ENCODE data around the gene TTC28. TPM values are rescaled to one million over a fixed set of nuclear protein-coding genes. Genes with fewer than 3 reads are reported as not detected.

The TTC28 gene
- total RNA-seq, 8 experiments from 2014 or later = 19.2 to 51.4 (median 26.6) TPM

DNA sequence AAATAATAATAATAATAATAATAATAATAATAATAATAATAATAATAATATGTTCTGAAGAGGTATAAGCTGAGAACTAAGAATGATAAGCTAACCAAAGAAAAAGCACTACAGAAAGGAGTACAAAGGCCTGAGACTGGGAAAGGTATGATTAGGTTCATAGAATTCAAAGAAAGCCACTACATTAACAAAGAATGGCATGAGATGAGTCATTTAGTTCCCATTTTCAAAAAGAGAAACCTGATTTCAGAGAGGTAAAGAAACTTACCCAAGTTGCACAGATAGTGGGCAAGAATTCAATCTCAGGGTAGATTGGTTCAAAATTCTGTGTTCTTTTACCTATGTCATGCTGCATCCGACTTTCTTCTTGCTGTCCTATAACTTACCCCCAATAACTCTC, 350.9 kb downstream of the TTC28 start:
- Histone ChIP-seq H3K4me3 (no peak overlapping the region), H3K27ac (no peak overlapping the region), H3K4me1 (replicated peaks in 1 of 2) (peaks cover 30 to 55% of the 10 kb centered on the region in 2 donors)
- no peak for ATAC-seq (replicated peaks in 6 of 8)
- in situ Hi-C loops (cut with MboI; ENCODE audit: low pct_unique_long_range_greater_than_20kb in 2 of 9, low sequenced_read_pairs in 9 of 9, unreplicated experiment in 9 of 9) = no loop called here
- 50 to 100% (median 94%) methylated on average over 1 of the region's 1 CpG; no CpG with 5 or more reads in 2 of the 10 experiments for WGBS, 10 experiments

DNA sequence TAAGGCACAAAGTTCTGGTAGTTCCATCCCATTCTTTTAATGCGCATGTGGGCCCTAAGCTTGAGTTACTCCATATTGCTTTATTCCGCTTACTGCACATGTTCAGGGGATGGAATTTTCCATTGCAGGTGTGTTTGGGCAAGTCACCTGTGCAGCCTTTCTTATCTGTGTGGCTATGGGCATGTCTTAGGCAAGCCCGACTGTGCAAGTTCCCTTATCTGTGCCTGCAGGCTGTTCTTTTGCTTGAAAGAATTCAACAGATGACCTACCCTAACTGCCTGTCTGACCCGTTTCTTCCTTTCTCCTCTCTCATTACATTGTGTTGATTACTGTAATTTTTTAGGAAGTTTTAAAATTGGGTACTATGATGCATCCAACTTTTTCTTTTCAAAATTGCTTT, 363.6 kb downstream of the TTC28 start:
- WGBS, 10 experiments = 75 to 100% (median 83%) methylated on average over 1 to 4 of the region's 4 CpGs; no CpG with 5 or more reads in 1 of the 10 experiments
- no peak overlapping the region for H3K4me3 ChIP-seq
- H3K27ac ChIP-seq = no peak overlapping the region
- no peaks in the 10 kb centered on the region for H3K4me1 ChIP-seq (replicated peaks in 1 of 2)
- peak in 1 of 8 experiments; percentile 36 for ATAC-seq (replicated peaks in 6 of 8)
- in situ Hi-C loops (cut with MboI; ENCODE audit: low pct_unique_long_range_greater_than_20kb in 2 of 9, low sequenced_read_pairs in 9 of 9, unreplicated experiment in 9 of 9) = no loop called here

DNA sequence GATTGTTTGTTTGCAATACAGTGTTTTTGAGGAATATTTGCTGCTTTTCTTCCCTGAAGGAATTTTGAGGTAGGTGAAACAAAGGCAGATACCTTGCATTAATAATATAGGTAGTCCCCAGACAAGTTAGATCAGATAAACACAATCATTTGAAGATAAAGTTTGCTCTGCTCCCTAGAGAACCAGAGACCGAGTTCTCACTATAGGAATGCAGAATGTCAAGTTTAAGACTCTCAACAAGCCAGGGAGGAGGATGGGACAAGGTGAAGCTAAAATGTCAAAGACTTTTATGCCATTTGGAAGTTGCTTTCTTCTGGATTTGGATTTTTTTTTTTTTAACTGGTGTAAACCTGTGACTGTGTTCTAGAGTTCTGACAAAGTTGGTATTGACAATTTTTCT, 364.7 kb downstream of the TTC28 start:
- H3K4me3 ChIP-seq = no peak overlapping the region
- H3K27ac ChIP-seq = no peak overlapping the region
- no peaks in the 10 kb centered on the region for H3K4me1 ChIP-seq (replicated peaks in 1 of 2)
- in situ Hi-C loops (cut with MboI; ENCODE audit: low pct_unique_long_range_greater_than_20kb in 2 of 9, low sequenced_read_pairs in 9 of 9, unreplicated experiment in 9 of 9) = no loop called here
- no peak for ATAC-seq (replicated peaks in 6 of 8)
- 71 to 100% (median 100%) methylated on average over 1 of the region's 1 CpG; no CpG with 5 or more reads in 2 of the 10 experiments for WGBS, 10 experiments

DNA sequence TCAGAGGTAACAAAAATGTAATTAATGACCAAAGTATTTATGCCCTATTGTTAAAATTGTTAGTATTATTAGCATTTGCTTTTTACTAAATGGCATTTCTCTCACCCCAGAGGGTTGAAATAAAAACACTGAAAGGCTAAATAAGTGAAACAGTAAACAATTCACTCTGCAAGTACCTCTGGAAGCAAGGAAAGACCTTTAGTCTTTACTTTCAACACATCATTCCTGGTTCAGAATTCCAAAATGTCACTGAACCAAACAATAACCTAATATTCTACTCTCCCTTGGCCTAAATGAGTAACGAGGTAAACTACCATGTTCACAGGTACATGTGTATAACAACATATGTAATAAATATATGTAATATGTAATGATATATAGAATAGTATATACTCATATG, 369.3 kb downstream of the TTC28 start:
- Histone ChIP-seq H3K27ac (no peak overlapping the region), H3K4me1 (replicated peaks in 1 of 2) (no peaks in the 10 kb centered on the region), H3K4me3 (no peak overlapping the region)
- in situ Hi-C loops (cut with MboI; ENCODE audit: low pct_unique_long_range_greater_than_20kb in 2 of 9, low sequenced_read_pairs in 9 of 9, unreplicated experiment in 9 of 9) = no loop called here
- 50 to 100% (median 96%) methylated on average over 1 of the region's 1 CpG; no CpG with 5 or more reads in 4 of the 10 experiments for WGBS, 10 experiments
- ATAC-seq (replicated peaks in 6 of 8) = no peak

DNA sequence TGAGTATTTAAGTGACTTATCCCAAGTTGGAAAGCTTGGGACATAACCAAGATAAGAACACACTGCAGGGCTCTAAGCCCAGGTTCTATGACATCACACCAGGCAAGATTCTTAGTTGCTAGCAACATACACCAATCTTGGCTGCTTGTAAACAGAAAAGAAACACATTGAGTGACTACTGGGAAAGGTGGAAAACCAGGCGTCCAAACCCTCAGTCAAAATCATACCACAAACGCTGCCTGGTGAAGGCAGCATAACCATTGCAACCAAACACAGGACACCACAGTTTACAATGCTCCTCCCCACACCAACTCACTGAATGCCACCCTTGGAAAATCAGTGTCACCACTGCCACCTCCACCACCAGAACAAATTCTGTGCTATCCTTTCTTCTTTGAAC, 379.9 kb downstream of the TTC28 start:
- Histone ChIP-seq H3K27ac (no peak overlapping the region), H3K4me3 (no peak overlapping the region), H3K4me1 (replicated peaks in 1 of 2) (peaks cover 10 to 22% of the 10 kb centered on the region in 2 donors)
- 44 to 100% (median 93%) methylated on average over 1 to 2 of the region's 2 CpGs; no CpG with 5 or more reads in 4 of the 10 experiments for WGBS, 10 experiments
- ATAC-seq (replicated peaks in 6 of 8) = peak in 2 of 8 experiments; percentile 46 to 61
- in situ Hi-C loops (cut with MboI; ENCODE audit: low pct_unique_long_range_greater_than_20kb in 2 of 9, low sequenced_read_pairs in 9 of 9, unreplicated experiment in 9 of 9) = no loop called here

DNA sequence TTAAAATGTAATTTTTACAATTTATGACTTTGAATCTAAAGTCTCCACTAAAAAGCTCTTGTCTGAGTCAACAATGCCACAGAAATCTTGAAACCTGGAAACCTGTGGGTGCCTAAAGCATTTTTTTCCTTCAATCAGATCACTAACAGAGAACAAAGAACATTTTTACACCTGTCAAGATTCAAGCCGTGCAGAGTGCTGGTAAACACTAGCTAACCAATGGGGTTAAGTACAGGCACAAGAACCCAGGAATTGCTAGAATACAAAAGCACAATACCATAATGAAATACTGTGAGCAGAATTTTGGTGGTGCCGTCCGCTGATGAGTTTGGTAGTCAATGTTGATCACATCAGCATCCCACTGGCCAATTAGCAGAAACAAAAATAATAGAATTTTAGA, 380.3 kb downstream of the TTC28 start:
- in situ Hi-C loops (cut with MboI; ENCODE audit: low pct_unique_long_range_greater_than_20kb in 2 of 9, low sequenced_read_pairs in 9 of 9, unreplicated experiment in 9 of 9) = no loop called here
- H3K27ac ChIP-seq = no peak overlapping the region
- H3K4me1 ChIP-seq (replicated peaks in 1 of 2) = peaks cover 10 to 22% of the 10 kb centered on the region in 2 donors
- ATAC-seq (replicated peaks in 6 of 8) = peak in 3 of 8 experiments; percentile 37 to 83 (median 52)
- 36 to 93% (median 70%) methylated on average over 1 to 3 of the region's 3 CpGs; no CpG with 5 or more reads in 1 of the 10 experiments for WGBS, 10 experiments
- no peak overlapping the region for H3K4me3 ChIP-seq

DNA sequence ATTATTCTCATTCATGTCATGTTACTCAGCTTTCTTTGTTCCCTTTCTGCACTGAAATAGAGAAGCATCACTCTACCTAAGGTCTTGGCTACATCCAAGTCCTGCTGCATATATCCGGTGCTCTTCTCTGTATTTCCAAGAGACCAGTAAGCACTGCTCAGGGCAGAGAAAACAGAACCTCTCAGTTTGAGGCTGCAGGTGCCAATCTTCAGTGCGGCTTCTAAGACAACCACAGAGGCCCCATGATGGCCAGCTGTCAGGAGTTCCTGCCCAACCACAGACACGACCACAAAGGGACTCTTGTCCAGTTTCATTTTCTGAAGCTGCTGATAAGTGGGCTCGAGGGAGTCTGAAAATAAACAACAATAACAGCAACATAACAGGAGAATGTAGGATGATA, 382.1 kb downstream of the TTC28 start:
- no peak for ATAC-seq (replicated peaks in 6 of 8)
- whole genome bisulfite sequencing, 10 experiments = 33 to 88% (median 77%) methylated on average over 1 to 4 of the region's 4 CpGs; no CpG with 5 or more reads in 1 of the 10 experiments
- no peak overlapping the region for H3K27ac ChIP-seq
- in situ Hi-C loops (cut with MboI; ENCODE audit: low pct_unique_long_range_greater_than_20kb in 2 of 9, low sequenced_read_pairs in 9 of 9, unreplicated experiment in 9 of 9) = no loop called here
- H3K4me1 ChIP-seq (replicated peaks in 1 of 2) = peaks cover 10 to 22% of the 10 kb centered on the region in 2 donors
- no peak overlapping the region for H3K4me3 ChIP-seq

DNA sequence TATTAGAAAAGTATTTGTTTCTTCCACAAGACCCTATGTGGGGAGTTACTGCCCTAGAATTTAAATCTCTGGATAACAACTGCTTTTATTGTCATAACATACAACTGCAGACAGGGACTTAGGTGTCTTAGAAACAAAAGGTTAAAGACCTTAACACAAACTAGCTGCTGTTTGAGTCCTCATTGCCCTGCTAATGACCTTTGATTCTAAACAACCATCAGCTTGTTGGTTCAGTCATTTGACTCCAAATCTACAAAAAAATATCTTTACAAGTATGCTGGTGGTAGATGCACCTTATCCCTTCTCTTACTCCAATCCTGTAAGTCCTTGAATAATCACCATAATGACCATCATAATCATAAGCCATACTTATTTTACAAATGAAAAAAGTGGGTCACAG, 383.2 kb downstream of the TTC28 start:
- Histone ChIP-seq H3K27ac (no peak overlapping the region), H3K4me3 (no peak overlapping the region), H3K4me1 (replicated peaks in 1 of 2) (peaks cover 10 to 22% of the 10 kb centered on the region in 2 donors)
- in situ Hi-C loops (cut with MboI; ENCODE audit: low pct_unique_long_range_greater_than_20kb in 2 of 9, low sequenced_read_pairs in 9 of 9, unreplicated experiment in 9 of 9) = no loop called here
- no peak for ATAC-seq (replicated peaks in 6 of 8)

DNA sequence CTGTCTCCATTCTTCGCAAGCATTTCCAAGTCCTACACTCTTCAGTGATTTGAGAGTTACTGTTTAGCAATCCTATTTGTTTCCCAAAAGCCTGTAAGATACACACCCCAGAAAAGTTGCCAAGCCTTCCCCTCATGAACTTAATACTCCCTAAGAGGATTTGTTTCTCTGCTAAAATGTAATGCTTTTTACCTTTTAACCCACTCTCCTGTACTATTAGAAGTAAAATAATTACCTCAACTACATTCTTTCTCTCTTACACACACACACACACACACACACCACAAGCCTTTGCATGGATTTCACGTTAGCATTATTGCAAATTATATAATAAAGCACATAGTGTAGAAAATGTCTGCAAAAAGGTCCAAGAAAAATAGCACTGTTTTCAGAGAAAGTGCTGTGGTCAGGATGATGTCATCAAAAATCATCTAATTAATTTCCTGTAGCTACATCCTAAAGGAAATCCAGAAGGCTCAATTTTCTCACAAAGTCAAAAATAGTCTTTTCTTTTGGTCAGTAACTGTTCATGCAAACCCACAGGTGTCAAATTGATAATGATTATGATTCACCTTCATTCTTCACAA, 396.5 kb downstream of the TTC28 start:
- in situ Hi-C loops (cut with MboI; ENCODE audit: low pct_unique_long_range_greater_than_20kb in 2 of 9, low sequenced_read_pairs in 9 of 9, unreplicated experiment in 9 of 9) = no loop called here
- peak in 3 of 8 experiments; percentile 31 to 36 (median 32) for ATAC-seq (replicated peaks in 6 of 8)
- WGBS, 10 experiments = 40 to 100% (median 71%) methylated on average over 1 to 2 of the region's 2 CpGs

DNA sequence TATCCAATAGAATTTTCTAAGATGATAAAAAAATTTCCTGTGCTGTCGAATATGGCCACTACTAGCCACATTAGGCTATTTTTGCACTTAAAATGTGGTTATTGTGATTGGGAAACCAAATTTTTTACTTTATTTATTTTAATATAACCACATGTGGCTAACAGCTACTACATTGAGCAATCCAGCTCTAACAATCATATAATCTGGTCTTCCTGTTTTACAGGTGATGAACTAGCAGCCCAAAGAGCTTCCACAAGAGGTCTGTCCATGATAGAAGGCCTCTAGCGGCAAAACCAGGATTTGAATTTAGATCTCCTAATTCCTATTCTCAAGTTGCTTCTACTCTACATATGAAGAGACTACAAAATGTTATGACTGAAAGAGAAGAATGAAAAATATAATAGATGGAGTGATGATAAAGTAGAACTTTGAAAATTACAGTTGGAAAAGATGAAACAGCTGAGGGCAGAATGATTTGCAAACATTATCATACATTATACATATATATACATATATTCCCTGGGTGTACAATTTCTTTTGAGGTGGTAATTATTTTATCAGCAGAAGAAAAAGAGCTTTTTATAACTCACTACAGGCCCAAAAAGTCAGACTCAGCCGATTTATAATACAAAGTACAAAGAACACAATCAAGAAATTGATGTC, 397.1 kb downstream of the TTC28 start:
- in situ Hi-C loops (cut with MboI; ENCODE audit: low pct_unique_long_range_greater_than_20kb in 2 of 9, low sequenced_read_pairs in 9 of 9, unreplicated experiment in 9 of 9) = no loop called here
- H3K4me3 ChIP-seq = no peak overlapping the region
- H3K27ac ChIP-seq = no peak overlapping the region
- peak in 3 of 8 experiments; percentile 37 to 85 (median 53) for ATAC-seq (replicated peaks in 6 of 8)
- peaks cover 7 to 8% of the 10 kb centered on the region in 2 donors for H3K4me1 ChIP-seq (replicated peaks in 1 of 2)
- 0 to 92% (median 64%) methylated on average over 1 to 3 of the region's 3 CpGs for WGBS, 10 experiments

More for the DNA sequence above, 396.5 kb downstream of the TTC28 start:
- Histone ChIP-seq H3K4me3 (no peak overlapping the region), H3K27ac (no peak overlapping the region), H3K4me1 (replicated peaks in 1 of 2) (peaks cover 7 to 8% of the 10 kb centered on the region in 2 donors)

DNA sequence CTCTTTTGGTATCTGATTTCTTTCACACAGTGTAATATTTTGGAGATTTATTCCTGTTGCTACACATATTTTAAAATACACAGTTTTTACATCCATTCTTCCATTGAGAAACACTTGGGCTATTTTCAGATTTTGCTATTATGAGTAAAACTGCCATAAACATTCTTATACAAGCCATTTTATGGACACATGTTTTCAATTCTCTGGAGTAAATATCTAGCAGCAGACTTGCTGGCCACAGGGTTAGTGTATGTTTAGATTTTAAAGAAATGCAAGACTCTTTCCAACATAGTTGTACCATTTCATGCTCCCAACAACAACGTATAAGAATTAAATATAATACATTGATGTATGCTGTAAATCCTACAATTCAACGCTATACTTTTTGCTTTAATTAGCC, 399.8 kb downstream of the TTC28 start:
- in situ Hi-C loops (cut with MboI; ENCODE audit: low pct_unique_long_range_greater_than_20kb in 2 of 9, low sequenced_read_pairs in 9 of 9, unreplicated experiment in 9 of 9) = no loop called here
- Histone ChIP-seq H3K27ac (no peak overlapping the region), H3K4me1 (replicated peaks in 1 of 2) (peaks cover 7 to 8% of the 10 kb centered on the region in 2 donors), H3K4me3 (no peak overlapping the region)
- 57 to 100% (median 96%) methylated on average over 1 to 2 of the region's 2 CpGs; no CpG with 5 or more reads in 2 of the 10 experiments for WGBS, 10 experiments
- no peak for ATAC-seq (replicated peaks in 6 of 8)

DNA sequence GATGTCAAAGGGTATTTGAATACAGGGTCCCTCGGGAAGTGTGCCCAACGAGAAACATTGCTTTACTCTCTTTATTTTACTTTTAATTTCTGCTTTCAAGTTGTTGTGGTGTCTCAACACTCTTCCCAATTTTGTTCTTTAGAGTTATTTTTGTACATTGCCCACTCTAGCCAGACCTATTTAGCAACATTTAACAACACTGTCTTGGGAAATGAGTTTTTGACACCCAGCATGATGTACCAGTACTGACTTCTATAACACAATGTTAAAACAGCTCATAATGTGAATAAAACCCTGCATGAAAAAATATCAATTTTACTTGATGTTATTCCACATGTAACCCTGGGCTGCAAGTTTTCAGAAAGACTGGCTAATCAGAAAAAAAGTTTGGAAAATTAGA, 410.4 kb downstream of the TTC28 start:
- 41 to 97% (median 85%) methylated on average over 2 of the region's 2 CpGs; no CpG with 5 or more reads in 4 of the 10 experiments for WGBS, 10 experiments

DNA sequence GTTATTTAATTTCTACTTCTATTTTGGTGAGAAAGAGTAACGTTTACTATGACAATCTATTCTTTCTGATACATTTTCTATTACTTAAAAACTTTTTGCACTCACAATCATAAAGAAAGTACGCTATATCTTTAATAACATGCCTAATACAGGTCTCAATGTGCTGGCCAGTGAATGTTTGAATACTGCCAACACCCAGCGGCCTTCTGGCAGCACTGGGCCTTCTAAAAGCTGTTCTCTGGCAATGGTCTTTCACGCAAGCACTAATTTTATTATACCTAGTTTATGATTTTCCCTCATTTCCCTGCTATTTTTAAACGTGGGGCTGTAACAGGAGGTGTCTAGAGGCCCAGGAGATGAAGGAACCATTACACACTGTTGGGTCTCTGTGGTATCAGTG, 410.8 kb downstream of the TTC28 start:
- in situ Hi-C loops (cut with MboI; ENCODE audit: low pct_unique_long_range_greater_than_20kb in 2 of 9, low sequenced_read_pairs in 9 of 9, unreplicated experiment in 9 of 9) = loop anchor here in 1 of 9 experiments (25.0 kb wide), 1 partner anchor 318 kb away; no protein-coding TSS in a partner anchor
- WGBS, 10 experiments = 47 to 93% (median 83%) methylated on average over 3 to 5 of the region's 5 CpGs; no CpG with 5 or more reads in 1 of the 10 experiments
- no peak overlapping the region for H3K4me3 ChIP-seq
- H3K4me1 ChIP-seq (replicated peaks in 1 of 2) = no peaks in the 10 kb centered on the region
- no peak for ATAC-seq (replicated peaks in 6 of 8)
- H3K27ac ChIP-seq = no peak overlapping the region

More for the DNA sequence above, 410.4 kb downstream of the TTC28 start:
- Histone ChIP-seq H3K27ac (no peak overlapping the region), H3K4me3 (no peak overlapping the region), H3K4me1 (replicated peaks in 1 of 2) (no peaks in the 10 kb centered on the region)
- in situ Hi-C loops (cut with MboI; ENCODE audit: low pct_unique_long_range_greater_than_20kb in 2 of 9, low sequenced_read_pairs in 9 of 9, unreplicated experiment in 9 of 9) = loop anchor here in 1 of 9 experiments (25.0 kb wide), 1 partner anchor 318 kb away; no protein-coding TSS in a partner anchor
- no peak for ATAC-seq (replicated peaks in 6 of 8)

Data from motor neuron (in vitro differentiated cells).